Cerebellar cortex (tissue), 1 donor: ENCODE data around the gene FEM1A.
"Not testable (repeated sequence)": the region's sequence is repeated elsewhere in the genome, so short reads cannot be mapped to it uniquely, and the experiment has no call there.

Experiments
- DNase-seq: peaks from one replicate; pipeline ENCODE4 v3.0.0-alpha.2; 2015; ENCODE audit warnings: low spot score

Gene FEM1A

DNA sequence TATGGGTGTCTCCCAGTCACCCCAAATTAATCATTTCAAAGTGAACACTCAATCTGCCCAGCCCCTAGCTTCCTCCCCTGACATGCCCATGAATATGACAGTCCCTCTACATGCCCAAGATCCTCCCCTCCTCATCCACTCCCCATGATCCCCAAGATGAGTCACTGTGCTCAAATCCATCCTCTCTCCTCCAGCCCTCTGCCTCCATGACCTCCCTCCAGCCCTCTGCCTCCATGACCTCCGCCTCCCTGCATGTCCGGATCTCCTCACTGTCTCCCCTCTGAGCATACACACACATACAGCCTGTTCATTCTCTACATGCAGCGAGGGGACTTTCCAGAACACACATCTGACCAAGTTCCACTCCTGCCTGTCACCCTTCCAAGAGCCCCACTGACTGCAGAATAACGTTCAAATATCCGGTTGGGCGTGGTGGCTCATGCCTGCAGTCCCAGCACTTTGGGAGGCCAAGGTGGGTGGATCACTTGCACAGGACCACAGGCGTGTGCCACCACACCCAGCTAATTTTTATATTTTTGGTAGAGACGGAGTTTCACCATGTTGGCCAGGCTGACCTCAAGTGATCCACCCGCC, 18.4 kb upstream of the FEM1A start:
- DNase-seq, result no peak

DNA sequence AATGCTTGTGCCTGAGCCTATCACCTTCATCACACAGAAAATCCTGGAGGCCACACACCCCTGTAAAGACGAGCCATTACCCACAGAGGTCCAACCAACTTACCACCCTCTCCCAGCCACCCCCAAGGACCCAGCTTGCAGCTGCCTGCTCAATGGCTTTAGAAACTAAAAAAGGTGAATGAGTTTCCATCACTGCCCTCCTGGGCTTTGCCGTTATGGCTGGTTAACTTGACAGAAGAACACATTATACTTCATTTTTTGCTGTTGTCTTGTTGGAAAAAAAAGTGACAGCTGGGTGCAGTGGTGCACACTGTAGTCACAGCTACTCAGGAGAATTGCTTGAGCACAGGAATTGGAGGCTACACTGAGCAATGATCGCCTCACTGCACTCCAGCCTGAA, 17.4 kb upstream of the FEM1A start:
- DNase-seq, result no peak

DNA sequence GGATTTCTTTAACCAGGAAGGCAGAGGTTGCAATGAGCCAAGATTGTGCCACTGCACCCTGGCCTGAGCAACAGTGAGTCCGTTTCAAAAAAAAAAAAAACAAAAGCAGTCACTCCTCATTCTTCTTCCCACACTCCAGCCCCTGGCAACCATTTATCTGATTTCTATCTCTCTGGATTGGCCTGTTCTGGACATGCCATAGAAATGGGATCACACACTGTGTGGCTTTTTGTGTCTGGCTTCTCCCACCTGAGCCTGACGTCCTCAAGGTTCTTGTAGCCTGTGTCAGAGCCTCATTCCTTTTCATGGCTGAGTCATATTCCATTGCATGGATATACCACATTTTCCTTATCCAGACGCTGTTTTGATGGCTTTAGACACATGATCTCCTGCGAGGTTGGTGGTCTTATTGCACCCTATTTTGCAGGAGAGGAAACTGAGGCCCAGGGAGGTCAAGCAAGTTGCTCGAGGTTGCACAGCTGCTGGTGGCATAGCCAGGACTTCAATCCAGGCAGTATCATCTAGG, 15.8 kb upstream of the FEM1A start:
- no peak for DNase-seq

DNA sequence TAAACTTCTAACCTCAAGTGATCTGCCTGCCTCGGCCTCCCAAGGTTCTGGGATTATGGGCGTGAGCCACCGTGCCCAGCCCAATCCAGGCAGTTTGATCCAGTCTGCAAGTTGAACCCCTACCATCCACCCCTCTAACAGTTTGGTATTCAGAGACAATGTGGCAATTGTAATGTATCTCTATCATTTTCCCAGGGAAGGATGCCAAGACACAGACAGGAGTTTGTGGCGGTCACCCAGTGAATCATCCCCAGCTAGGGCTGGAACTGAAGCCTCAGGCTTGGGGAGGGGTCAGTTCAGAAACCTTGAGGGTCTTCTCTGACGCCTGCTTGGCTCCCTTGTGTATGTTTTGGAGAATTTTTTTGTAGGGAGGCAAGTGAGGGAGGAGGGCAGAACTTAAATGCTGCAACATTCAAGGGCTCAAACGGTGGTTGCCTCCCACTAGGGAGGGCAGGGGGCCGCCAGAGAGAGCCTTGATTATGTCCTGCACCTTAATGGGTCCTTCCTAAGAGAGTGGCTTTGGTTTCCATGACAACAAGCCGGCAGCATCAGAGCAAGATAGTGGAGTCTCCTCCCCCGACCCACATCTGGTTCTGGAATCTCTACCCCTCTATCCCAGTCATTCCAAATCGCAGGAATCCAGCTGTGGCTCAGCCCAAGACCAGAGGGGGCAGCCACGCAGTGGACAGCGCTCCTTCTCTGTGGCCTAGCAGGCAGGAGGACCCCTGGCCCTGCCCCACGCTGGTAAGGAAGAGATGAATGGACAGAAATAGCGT, 14.9 kb upstream of the FEM1A start:
- no peak for DNase-seq

DNA sequence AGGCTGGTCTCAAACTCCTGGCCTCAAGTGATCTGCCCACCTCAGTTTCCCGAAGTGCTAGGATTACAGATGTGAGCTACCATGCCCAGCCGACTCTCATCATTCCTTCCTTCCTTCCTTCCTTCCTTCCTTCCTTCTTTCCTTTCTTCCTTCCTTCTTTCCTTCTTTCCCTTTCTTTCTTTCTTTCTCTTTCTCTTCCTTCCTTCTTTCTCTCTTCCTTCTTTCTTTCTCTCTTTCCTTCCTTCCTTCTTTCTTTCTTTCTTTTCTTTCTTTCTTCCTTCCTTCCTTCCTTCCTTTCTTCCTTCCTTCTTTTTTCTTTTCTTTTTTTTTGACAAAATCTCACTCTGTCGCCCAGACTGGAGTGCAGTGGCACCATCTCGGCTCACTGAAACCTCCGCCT, 13.4 kb upstream of the FEM1A start:
- DNase-seq, result not testable (repeated sequence)

DNA sequence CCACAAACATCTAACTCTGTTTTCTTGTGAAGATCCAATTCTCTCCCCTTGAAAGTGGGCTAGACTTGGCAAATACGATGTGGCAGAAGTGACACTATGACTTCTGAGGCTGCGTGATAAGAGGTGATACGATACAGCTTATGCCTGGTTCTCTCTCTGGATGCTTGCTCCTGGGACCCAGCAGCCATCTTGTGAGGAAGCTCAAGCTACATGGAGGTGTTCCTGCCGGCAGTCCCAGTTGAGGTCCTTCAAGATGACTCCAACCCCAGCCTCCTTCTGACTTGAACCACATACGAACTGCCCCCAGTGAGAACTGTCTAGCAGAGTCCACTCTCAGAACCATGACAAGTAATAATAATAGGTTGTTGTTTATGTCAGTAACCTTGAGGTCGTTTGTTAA, 10.7 kb upstream of the FEM1A start:
- no peak for DNase-seq

DNA sequence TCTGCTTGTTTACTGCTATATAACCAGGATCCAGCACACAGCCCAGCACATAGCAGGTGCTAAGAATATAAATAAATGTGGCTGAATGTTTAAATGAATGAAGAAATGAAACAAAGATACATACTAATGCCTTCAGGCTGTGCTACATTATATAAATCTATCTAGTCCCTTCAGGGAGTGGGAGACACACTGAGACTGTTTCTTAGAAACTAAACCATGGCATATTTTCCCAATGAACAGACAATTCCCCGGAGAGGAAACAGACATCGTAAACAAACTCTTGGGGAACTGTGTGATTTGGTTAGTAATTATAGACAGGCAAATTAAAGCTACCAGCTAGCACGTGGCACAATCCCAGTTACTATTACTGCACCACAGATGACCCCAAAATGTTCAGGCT, 9.7 kb upstream of the FEM1A start:
- DNase-seq, result no peak

DNA sequence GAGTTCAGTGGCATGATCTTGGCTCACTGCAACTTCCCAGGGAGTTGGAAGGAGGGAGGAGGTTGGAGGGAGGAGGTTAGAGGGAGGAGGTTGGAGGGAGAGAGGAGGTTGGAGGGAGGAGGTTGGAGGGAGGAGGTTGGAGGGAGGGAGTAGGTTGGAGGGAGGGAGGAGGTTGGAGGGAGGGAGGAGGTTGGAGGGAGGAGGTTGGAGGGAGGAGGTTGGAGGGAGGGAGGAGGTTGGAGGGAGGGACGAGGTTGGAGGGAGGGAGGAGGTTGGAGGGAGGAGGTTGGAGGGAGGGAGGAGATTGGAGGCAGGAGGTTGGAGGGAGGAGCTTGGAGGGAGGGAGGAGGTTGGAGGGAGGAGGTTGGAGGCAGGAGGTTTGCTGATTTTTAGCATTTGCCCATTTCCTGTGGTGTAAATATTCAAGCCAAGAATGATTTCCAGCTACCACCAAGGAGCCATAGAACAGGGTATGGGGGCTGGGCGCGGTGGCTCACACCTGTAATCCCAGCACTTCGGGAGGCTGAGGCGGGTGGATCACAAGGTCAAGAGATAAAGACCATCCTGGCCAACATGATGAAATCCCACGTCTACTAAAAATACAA, 5.0 kb upstream of the FEM1A start:
- DNase-seq, result not testable (repeated sequence)

DNA sequence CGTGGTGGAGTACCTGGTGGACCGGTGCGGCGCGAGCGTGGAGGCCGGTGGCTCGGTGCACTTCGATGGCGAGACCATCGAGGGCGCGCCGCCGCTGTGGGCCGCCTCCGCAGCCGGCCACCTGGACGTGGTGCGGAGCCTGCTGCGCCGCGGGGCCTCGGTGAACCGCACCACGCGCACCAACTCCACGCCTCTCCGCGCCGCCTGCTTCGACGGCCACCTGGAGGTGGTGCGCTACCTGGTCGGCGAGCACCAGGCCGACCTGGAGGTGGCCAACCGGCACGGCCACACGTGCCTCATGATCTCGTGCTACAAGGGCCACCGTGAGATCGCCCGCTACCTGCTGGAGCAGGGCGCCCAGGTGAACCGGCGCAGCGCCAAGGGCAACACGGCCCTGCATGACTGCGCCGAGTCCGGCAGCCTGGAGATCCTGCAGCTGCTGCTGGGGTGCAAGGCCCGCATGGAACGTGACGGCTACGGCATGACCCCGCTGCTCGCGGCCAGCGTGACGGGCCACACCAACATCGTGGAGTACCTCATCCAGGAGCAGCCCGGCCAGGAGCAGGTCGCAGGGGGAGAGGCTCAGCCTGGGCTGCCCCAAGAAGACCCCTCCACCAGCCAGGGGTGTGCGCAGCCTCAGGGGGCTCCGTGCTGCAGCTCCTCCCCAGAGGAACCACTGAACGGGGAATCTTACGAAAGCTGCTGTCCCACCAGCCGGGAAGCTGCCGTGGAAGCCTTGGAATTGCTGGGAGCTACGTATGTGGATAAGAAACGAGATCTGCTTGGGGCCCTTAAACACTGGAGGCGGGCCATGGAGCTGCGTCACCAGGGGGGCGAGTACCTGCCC, 708 bp downstream of the FEM1A start:
- not testable (repeated sequence) for DNase-seq

DNA sequence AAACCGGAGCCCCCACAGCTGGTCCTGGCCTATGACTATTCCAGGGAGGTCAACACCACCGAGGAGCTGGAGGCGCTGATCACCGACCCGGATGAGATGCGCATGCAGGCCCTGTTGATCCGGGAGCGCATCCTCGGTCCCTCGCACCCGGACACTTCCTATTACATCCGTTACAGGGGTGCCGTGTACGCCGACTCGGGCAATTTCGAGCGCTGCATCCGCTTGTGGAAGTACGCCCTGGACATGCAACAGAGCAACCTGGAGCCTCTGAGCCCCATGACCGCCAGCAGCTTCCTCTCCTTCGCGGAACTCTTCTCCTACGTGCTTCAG, 1.3 kb downstream of the FEM1A start:
- DNase-seq, result not testable (repeated sequence)

DNA sequence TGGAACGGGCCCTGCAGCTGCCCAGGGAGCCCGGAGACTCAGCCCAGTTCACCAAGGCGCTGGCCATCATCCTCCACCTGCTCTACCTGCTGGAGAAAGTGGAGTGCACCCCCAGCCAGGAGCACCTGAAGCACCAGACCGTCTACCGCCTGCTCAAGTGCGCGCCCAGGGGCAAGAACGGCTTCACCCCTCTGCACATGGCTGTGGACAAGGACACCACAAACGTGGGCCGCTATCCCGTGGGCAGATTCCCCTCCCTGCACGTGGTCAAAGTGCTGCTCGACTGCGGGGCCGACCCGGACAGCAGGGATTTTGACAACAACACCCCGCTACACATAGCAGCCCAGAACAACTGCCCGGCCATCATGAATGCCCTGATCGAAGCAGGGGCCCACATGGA, 1.7 kb downstream of the FEM1A start:
- DNase-seq, result not testable (repeated sequence)

DNA sequence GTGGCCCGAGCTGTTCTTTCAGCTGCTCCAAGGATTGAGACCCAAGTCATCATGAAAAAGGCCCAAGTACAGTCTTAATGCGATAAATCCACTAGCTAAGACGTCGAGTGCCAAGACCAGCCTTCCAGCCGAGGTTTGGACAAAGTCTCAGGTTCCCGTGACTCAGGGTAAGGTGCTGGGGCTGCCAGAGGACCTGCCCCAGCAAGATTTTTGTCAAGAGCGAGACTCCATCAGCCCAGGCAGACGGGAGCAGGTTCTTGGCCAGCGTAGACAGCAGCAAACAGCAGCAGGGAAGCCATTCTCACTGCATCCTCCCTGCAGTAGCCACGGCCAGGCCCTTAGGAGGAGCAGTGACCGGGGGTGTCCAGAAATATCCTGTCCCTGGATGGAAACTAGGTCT, 3.4 kb downstream of the FEM1A start:
- DNase-seq, result no peak

DNA sequence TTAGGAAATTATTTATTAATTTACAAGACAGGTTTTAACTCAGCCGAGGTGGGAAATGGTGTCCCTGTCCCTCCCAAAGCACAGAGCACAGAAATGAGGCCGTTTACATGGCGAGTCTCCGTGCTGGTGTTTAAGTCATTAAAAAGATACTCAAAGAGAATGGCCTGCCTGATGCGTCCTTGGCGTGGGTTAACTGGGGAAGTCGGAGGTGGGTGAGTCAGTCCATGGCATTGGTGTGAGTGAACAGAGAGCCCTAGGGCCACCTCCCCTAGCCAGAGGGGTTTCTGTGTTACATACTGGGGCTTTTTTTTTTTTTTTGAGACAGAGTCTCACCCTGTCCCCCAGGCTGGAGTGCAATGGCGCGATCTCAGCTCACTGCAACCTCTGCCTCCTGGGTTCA, 3.9 kb downstream of the FEM1A start:
- no peak for DNase-seq

DNA sequence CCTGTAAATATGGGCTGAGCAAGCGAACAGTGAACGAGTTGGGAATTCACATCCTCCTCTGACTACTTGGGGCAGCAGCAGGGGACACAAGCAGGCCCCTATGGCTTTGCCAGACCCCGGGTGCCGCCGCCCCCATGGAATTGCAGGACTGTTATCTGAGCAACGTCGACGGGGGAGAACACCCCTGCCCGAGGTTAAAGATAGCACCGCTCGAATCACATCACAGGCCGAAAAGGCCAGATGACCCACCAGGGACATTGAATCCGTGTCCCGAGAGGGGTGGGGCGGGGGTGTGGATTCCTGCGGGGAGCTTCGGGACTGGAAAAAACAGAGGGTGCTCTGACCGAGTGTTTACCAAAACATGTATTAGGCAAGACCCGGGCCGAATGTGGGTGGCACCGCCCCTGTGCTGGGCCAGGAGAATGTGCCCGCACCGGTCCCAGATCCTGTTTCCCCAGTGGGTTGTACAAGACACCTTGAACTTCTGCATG, 9.1 kb downstream of the FEM1A start:
- no peak for DNase-seq

DNA sequence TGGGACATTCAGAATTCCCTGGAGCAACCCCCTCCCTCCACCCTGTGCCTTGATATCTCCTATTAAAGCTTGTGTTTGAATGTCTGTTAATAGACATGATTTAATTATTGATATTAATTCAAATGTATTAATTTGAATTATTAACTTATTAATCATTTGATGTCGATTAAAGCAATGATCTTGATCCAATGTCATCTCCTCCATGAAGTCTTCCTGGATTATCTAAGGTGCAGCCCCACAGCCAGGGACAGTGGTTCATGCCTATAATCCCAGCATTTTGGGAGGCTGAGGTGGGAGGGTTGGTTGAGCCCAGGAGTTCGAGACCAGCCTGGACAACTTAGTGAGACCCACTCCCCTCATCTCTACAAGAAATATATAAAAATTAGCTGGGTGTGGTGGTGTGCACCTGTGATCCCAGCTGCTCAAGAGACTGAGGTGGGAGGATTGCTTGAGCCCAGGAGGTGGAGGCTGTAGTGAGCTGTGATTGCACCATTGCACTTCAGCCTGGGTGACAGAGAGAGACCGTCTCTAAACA, 9.6 kb downstream of the FEM1A start:
- no peak for DNase-seq

DNA sequence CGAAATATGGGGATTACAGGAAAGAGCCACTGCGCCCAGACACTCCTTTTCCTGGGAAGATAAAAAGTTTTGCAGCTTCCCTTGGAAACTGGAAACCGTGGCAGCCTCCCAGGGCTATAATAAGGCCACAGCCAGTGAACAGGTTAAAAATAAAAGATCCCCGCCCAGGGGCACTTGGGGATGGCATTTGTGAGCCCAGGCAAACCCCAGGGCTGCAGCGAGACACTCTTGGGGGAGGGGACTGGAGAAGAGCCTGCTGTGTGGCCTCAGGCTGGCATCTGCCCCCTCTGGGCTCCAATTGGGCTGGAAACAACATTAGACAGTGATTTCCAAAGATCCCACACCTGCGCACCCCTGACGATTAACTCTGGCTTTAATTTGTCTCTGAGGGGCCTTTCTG, 11.2 kb downstream of the FEM1A start:
- DNase-seq, result no peak

DNA sequence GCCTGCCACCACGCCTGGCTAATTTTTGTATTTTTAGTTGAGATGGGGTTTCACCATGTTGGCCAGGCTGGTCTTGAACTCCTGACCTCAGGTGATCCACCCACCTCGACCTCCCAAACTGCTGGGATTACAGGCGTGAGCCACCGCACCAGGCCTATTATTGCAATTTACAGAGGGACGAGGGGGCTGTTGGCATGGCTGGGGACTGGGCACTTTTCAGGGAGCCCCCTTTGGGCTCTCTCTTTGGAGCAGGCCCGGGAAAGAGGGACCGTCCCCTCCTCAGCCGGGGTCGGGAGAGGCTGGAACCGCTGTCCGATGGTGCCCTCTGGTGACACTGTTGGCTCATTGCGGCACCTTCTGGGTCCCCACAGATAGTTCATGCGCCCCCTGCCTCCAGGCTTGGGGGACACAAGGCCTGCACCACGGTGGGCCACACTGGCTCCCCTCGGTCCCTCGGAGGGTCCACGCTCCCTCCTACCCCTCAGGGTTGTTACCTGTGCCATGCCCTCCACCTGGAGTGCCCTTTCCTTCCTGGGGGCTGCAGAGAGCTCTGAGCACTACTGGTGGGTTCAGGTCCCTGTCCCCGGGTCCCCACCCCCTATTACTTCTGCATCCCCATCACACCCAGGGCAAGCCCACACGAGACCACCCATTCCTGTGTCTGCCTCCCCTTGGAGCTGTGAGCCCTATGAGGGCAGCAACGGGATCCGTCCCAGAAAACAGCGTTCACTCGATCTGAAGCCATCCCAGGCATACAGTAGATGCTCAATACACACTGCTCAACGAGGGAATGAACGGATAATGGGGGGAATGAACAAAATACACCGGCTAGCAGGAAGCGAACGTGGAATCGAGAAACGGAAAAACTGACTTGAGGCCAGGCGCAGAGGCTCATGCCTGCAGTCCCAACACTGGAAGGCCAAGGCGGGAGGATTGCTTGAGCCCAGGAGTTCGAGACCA, 12.5 kb downstream of the FEM1A start:
- DNase-seq, result peak; percentile 67

DNA sequence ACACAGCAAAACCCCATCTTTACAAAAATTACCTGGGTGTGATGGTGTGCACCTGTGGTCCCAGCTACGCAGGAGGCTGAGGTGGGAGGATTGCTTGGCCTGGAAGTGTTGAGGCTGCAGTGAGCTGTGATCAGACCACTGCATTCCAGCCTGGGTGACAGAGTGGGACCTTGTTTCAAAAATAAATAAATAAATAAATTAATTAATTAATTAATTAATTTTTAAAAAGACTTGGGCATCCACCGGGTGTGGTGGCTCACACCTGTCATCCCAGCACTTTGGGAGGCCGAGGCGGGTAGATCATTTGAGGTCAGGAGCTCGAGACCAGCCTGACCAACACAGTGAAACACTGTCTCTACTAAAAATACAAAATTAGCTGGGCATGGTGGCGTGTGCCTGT, 13.6 kb downstream of the FEM1A start:
- DNase-seq, result not testable (repeated sequence)

DNA sequence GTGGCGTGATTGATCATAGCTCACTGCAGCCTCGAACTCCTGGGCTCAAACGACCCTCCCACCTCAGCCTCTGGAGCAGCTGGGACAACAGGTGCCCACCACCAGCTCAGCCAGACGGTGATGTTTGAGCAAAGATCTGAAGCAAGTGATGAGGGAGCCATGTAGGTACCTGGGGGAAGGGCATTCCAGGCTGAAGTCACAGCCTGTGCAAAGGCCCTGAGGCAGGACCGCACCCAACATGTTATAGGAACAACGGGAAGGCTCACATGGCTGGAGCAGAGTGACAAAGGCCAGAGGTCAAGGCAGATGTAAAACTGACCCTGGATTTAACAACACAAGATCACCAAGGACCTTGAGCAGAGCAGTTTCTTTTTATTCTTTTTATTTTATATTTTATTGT, 14.8 kb downstream of the FEM1A start:
- no peak for DNase-seq

DNA sequence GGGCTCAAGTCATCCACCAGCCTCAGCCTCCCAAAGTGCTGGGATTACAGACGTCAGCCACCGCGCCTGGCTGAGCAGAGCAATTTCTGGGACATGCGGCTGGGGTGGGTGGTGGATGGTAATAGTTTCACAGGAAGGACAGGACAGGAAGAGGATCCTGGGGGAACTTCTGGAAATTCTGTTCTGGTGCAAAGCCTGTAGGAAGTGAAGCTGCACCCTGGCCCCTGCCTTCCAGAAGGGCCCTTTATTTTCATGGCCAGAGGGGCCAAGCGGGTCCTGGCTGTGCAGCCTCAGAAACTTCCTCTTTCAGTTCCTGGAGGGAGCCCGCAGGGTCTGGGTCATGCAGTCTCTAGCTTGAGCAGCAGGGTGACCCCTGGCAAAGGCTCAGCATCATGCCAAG, 15.7 kb downstream of the FEM1A start:
- DNase-seq, result no peak
